Measurements from ENCODE around the gene LTA4H. TPM values are rescaled to one million over a fixed set of nuclear protein-coding genes. Genes with fewer than 3 reads are reported as not detected.

Gene LTA4H
- total RNA-seq, 1 donor from 2014 or later = 35.4 TPM

DNA sequence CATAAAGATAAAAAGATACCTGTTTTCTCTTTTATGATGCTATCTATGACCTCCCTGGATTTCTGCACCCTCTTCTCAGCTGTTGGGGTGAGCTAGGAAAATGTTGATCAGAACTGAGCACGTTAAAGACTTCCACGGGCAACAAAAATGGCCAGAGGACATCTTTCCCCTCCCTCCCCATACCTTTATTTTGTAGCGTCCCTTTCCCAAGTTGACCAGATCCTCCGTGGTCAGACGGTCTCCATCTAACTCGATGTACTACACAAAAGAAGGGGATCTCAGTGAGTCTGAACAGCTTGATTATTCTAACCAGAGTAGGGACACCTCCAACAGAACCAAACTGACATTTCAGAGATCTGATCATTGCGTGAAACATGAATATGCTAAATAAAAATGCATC is 41.5 kb downstream of the LTA4H start:
- no peak for DNase-seq
- Histone ChIP-seq H3K4me1 (no peaks in the 10 kb centered on the region), H3K27me3 (ENCODE audit: low read depth) (peaks cover 5% of the 10 kb centered on the region), H3K9me3 (replicated peaks) (no peaks in the 10 kb centered on the region), H3K27ac (replicated peaks) (no peak overlapping the region), H3K4me3 (no peak overlapping the region), H3K36me3 (no peaks in the 10 kb centered on the region)
- intact Hi-C loops (cut with micrococcal nuclease) = no loop called here
- TF ChIP-seq, protein P1, sequence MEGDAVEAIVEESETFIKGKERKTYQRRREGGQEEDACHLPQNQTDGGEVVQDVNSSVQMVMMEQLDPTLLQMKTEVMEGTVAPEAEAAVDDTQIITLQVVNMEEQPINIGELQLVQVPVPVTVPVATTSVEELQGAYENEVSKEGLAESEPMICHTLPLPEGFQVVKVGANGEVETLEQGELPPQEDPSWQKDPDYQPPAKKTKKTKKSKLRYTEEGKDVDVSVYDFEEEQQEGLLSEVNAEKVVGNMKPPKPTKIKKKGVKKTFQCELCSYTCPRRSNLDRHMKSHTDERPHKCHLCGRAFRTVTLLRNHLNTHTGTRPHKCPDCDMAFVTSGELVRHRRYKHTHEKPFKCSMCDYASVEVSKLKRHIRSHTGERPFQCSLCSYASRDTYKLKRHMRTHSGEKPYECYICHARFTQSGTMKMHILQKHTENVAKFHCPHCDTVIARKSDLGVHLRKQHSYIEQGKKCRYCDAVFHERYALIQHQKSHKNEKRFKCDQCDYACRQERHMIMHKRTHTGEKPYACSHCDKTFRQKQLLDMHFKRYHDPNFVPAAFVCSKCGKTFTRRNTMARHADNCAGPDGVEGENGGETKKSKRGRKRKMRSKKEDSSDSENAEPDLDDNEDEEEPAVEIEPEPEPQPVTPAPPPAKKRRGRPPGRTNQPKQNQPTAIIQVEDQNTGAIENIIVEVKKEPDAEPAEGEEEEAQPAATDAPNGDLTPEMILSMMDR (IDR thresholded peaks at IDR 0.05; ENCODE audit: borderline replicate concordance) = no peak

DNA sequence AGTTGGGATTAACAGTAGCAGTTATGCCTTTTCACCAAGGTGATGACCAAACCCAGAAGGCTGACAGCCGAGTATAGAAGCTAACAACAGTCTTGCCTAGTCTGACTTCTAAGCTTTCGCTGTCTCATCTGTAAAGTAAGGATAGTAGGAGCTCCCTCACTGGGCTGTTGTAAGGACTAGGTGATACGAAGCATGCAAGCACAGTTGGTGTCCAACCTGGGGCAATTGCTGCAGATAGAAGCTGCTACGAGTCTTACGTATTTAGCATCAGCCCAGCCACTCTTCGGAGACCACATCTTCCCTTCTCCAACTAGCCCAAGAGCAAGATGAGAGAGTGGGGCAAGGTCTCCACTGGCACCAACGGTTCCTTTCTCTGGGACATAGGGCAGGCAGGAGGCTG is 45.3 kb downstream of the LTA4H start:
- no peaks in the 10 kb centered on the region for H3K4me1 ChIP-seq
- peaks cover 5% of the 10 kb centered on the region for H3K27me3 ChIP-seq (ENCODE audit: low read depth)
- intact Hi-C loops (cut with micrococcal nuclease) = no loop called here
- no peaks in the 10 kb centered on the region for H3K36me3 ChIP-seq
- no peak overlapping the region for H3K27ac ChIP-seq (replicated peaks)
- TF ChIP-seq, protein P1 (IDR thresholded peaks at IDR 0.05; ENCODE audit: borderline replicate concordance) = no peak
- no peak for DNase-seq
- no peaks in the 10 kb centered on the region for H3K9me3 ChIP-seq (replicated peaks)
- no peak overlapping the region for H3K4me3 ChIP-seq

GRCh38 chr12:95989504-95990123 is 45.8 kb downstream of the LTA4H start:
- H3K27me3 ChIP-seq (ENCODE audit: low read depth) = peaks cover 5% of the 10 kb centered on the region
- H3K36me3 ChIP-seq = no peaks in the 10 kb centered on the region
- intact Hi-C loops (cut with micrococcal nuclease) = no loop called here
- H3K4me3 ChIP-seq = no peak overlapping the region
- H3K27ac ChIP-seq (replicated peaks) = no peak overlapping the region
- no peaks in the 10 kb centered on the region for H3K4me1 ChIP-seq
- no peak for DNase-seq
- TF ChIP-seq, protein P1 (IDR thresholded peaks at IDR 0.05; ENCODE audit: borderline replicate concordance) = no peak
- no peaks in the 10 kb centered on the region for H3K9me3 ChIP-seq (replicated peaks)

GRCh38 chr12:95988506-95989275 is 46.7 kb downstream of the LTA4H start:
- H3K27ac ChIP-seq (replicated peaks) = no peak overlapping the region
- no peak overlapping the region for H3K4me3 ChIP-seq
- no peak for DNase-seq
- no peaks in the 10 kb centered on the region for H3K4me1 ChIP-seq
- TF ChIP-seq, protein P1 (IDR thresholded peaks at IDR 0.05; ENCODE audit: borderline replicate concordance) = no peak
- no peaks in the 10 kb centered on the region for H3K9me3 ChIP-seq (replicated peaks)
- intact Hi-C loops (cut with micrococcal nuclease) = no loop called here
- H3K27me3 ChIP-seq (ENCODE audit: low read depth) = peaks cover 5% of the 10 kb centered on the region
- no peaks in the 10 kb centered on the region for H3K36me3 ChIP-seq

DNA sequence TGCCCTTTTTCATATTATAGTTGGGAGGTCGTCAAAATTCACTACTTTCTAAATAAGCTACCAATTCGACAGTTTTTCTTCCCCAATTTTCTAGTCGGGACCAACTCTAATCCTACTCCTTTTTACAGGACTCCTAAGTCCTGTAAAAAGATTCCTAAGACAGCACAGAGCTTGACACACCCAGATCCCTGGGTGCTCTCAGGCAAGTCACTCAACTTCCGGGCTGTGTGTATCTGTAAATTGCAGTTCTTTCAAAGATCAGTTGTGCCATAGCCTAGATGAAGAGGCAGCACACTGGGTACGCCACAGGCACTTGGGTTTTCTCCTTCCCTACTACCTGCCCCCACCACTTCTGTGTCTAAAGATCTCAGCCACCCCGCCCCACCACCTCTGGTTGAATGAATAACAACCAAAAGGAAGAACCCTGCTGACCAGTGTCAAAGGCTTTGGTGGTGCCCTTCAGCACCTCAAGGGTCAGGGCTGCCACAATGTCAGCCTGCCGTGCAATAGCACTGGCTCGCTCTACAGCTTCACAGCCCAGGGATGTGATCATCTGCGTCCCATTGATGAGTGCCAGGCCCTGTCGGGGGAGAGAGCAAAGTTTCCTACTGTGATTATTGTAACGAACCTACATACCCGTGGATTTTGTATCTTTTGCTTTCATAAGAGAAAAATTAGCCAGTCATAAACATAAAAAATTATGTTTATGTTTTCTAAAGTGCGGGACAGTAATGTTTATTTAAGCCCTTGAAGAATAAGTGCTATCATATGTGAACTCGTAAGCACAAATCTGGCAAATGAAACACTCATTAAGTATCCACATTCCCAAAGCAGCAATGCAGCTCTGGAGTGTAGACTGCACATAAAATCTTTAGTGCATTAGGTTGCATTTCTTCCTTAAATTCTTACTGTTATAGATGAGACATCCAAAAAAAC is 48.5 kb downstream of the LTA4H start:
- TF ChIP-seq, protein P1 (IDR thresholded peaks at IDR 0.05; ENCODE audit: borderline replicate concordance) = no peak
- no peak for DNase-seq
- intact Hi-C loops (cut with micrococcal nuclease) = no loop called here
- H3K27ac ChIP-seq (replicated peaks) = no peak overlapping the region
- no peak overlapping the region for H3K4me3 ChIP-seq
- no peaks in the 10 kb centered on the region for H3K9me3 ChIP-seq (replicated peaks)
- H3K4me1 ChIP-seq = no peaks in the 10 kb centered on the region
- no peaks in the 10 kb centered on the region for H3K36me3 ChIP-seq
- peaks cover 5% of the 10 kb centered on the region for H3K27me3 ChIP-seq (ENCODE audit: low read depth)
